Peyer's patch (tissue), 4 donors: ENCODE results near the gene SH3RF3. TPM values are rescaled to one million over a fixed set of nuclear protein-coding genes. Genes with fewer than 3 reads are reported as not detected.

Source experiments
- DNase-seq, 3 donors: peaks; one replicate each; pipeline ENCODE4 v3.0.0-alpha.2; 2017 to 2019
- H3K27ac ChIP-seq, 4 donors: fragments of 200-600 bp; sonication (generic); one replicate each; pipeline ENCODE4 v1.5.1; 2016 to 2019
- H3K27me3 ChIP-seq, 2 donors: fragments of 200-600 bp; sonication (generic); one replicate each; pipeline ENCODE4 v1.5.1; 2019
- H3K36me3 ChIP-seq, 3 donors: fragments of 200-600 bp; sonication (generic); one replicate each; pipeline ENCODE4 v1.5.1; 2016 to 2019
- H3K4me1 ChIP-seq, 4 donors: fragments of 200-600 bp; sonication (generic); one replicate each; pipeline ENCODE4 v1.5.1; 2016 to 2019
- H3K4me3 ChIP-seq, 4 donors: fragments of 200-600 bp; sonication (generic); 1 replicate in 3 of 4; 2 replicates in 1 of 4; pipeline ENCODE4 v1.5.1; 2016 to 2019; ENCODE audit warnings: mild to moderate bottlenecking in 1 of 4
- H3K9me3 ChIP-seq, 4 donors: fragments of 200-600 bp; sonication (generic); one replicate each; pipeline ENCODE4 v1.5.1; 2016 to 2019; ENCODE audit warnings: mild to moderate bottlenecking in 1 of 4
- POLR2A ChIP-seq, 2 donors: fragments of 450-650 bp; IDR thresholded peaks; one replicate each; pipeline ENCODE4 v1.5.1; 2017; ENCODE audit warnings: antibody characterized with exemption in 2 of 2, mild to moderate bottlenecking in 2 of 2, moderate library complexity in 2 of 2
- total RNA-seq, 4 donors: library from RNA; depleted of rRNA; stranded (reverse); fragments of >200 nt; gene quantifications; one replicate each; pipeline ENCODE4 v1.1.0, GENCODE V29; 2016
- TF ChIP-seq, protein P1 (sequence below), 6 experiments: fragments of 450-650 bp in 4 of 6; fragments of 200-600 bp in 2 of 6; sonication (generic) in 1 of 6; IDR thresholded peaks; one replicate each; pipeline ENCODE4 v1.5.1; 2017 to 2019; ENCODE audit warnings: antibody characterized with exemption in 6 of 6, mild to moderate bottlenecking in 3 of 6, moderate library complexity in 1 of 6

Gene SH3RF3
- total RNA-seq, 4 donors from 2014 or later = 1.1 to 5.0 (median 3.3) TPM

GRCh38 chr2:109275120-109276012, 146.4 kb downstream of the SH3RF3 start:
- H3K36me3 ChIP-seq = no peaks in the 10 kb centered on the region
- DNase-seq = peak in 1 of 3 donors; percentile 33
- peaks cover 0 to 8% (median 0%) of the 10 kb centered on the region in 4 donors for H3K4me1 ChIP-seq
- H3K27me3 ChIP-seq = no peaks in the 10 kb centered on the region
- H3K4me3 ChIP-seq = no peak overlapping the region
- H3K9me3 ChIP-seq = no peaks in the 10 kb centered on the region
- no peak for TF ChIP-seq POLR2A (IDR thresholded peaks at IDR 0.05)
- TF ChIP-seq, protein P1, sequence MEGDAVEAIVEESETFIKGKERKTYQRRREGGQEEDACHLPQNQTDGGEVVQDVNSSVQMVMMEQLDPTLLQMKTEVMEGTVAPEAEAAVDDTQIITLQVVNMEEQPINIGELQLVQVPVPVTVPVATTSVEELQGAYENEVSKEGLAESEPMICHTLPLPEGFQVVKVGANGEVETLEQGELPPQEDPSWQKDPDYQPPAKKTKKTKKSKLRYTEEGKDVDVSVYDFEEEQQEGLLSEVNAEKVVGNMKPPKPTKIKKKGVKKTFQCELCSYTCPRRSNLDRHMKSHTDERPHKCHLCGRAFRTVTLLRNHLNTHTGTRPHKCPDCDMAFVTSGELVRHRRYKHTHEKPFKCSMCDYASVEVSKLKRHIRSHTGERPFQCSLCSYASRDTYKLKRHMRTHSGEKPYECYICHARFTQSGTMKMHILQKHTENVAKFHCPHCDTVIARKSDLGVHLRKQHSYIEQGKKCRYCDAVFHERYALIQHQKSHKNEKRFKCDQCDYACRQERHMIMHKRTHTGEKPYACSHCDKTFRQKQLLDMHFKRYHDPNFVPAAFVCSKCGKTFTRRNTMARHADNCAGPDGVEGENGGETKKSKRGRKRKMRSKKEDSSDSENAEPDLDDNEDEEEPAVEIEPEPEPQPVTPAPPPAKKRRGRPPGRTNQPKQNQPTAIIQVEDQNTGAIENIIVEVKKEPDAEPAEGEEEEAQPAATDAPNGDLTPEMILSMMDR (IDR thresholded peaks at IDR 0.05) = no peak
- no peak overlapping the region for H3K27ac ChIP-seq

GRCh38 chr2:109277406-109277805, 148.4 kb downstream of the SH3RF3 start:
- no peak for DNase-seq
- Histone ChIP-seq H3K27ac (no peak overlapping the region), H3K27me3 (no peaks in the 10 kb centered on the region), H3K4me3 (no peak overlapping the region), H3K4me1 (no peaks in the 10 kb centered on the region), H3K9me3 (no peaks in the 10 kb centered on the region), H3K36me3 (no peaks in the 10 kb centered on the region)
- TF ChIP-seq, protein P1 (IDR thresholded peaks at IDR 0.05) = no peak
- no peak for TF ChIP-seq POLR2A (IDR thresholded peaks at IDR 0.05)

- no peak overlapping the region for H3K4me3 ChIP-seq
- no peak overlapping the region for H3K27ac ChIP-seq
- H3K36me3 ChIP-seq = no peaks in the 10 kb centered on the region
- TF ChIP-seq, protein P1 (IDR thresholded peaks at IDR 0.05) = no peak
- peaks cover 0 to under 1% (median 0%) of the 10 kb centered on the region in 4 donors for H3K4me1 ChIP-seq
- H3K27me3 ChIP-seq = no peaks in the 10 kb centered on the region
- DNase-seq = no peak
- H3K9me3 ChIP-seq = no peaks in the 10 kb centered on the region
Measured at GRCh38 chr2:109279243-109279860, 150.3 kb downstream of the SH3RF3 start.

GRCh38 chr2:109280804-109281203, 151.8 kb downstream of the SH3RF3 start:
- Histone ChIP-seq H3K9me3 (no peaks in the 10 kb centered on the region), H3K36me3 (no peaks in the 10 kb centered on the region), H3K4me1 (peaks cover 0 to 8% (median 0%) of the 10 kb centered on the region in 4 donors), H3K4me3 (no peak overlapping the region), H3K27me3 (no peaks in the 10 kb centered on the region), H3K27ac (no peak overlapping the region)
- no peak for DNase-seq
- TF ChIP-seq, protein P1 (IDR thresholded peaks at IDR 0.05) = no peak
- TF ChIP-seq POLR2A (IDR thresholded peaks at IDR 0.05) = no peak

GRCh38 chr2:109282360-109282759, 153.4 kb downstream of the SH3RF3 start:
- Histone ChIP-seq H3K27me3 (no peaks in the 10 kb centered on the region), H3K4me1 (peaks cover 0 to 8% (median 0%) of the 10 kb centered on the region in 4 donors), H3K27ac (no peak overlapping the region), H3K36me3 (no peaks in the 10 kb centered on the region), H3K4me3 (no peak overlapping the region), H3K9me3 (no peaks in the 10 kb centered on the region)
- DNase-seq = no peak
- no peak for TF ChIP-seq POLR2A (IDR thresholded peaks at IDR 0.05)
- TF ChIP-seq, protein P1 (IDR thresholded peaks at IDR 0.05) = no peak
